Adipocyte (in vitro differentiated cells): ENCODE measurements around the gene C16orf95.

Experiments used
- DNase-seq: peaks from one replicate; pipeline ENCODE4 v3.0.0-alpha.2; 2015; ENCODE audit warnings: low read depth
- H3K27me3 ChIP-seq: replicated peaks from 2 replicates; pipeline ENCODE4 v1.7.0; 2013; ENCODE audit warnings: mild to moderate bottlenecking, low read length, moderate library complexity; ENCODE audit not compliant: control insufficient read depth, insufficient read depth
- H3K36me3 ChIP-seq: 2 replicates; pipeline ENCODE4 v1.7.0; 2013; ENCODE audit warnings: low read length, mild to moderate bottlenecking, moderate library complexity; ENCODE audit not compliant: control insufficient read depth, insufficient read depth, severe bottlenecking
- H3K4me1 ChIP-seq: 2 replicates; pipeline ENCODE4 v1.7.0; 2013; ENCODE audit warnings: mild to moderate bottlenecking, low read length, moderate library complexity; ENCODE audit not compliant: control insufficient read depth, insufficient read depth
- H3K4me3 ChIP-seq: 2 replicates; pipeline ENCODE4 v1.7.0; 2013; ENCODE audit warnings: mild to moderate bottlenecking, low read length, moderate library complexity
- H3K9ac ChIP-seq: 2 replicates; pipeline ENCODE4 v1.7.0; 2013; ENCODE audit warnings: mild to moderate bottlenecking, low read length, moderate library complexity
- H3K9me3 ChIP-seq: 2 replicates; pipeline ENCODE4 v1.7.0; 2013; ENCODE audit warnings: mild to moderate bottlenecking, low read length, moderate library complexity; ENCODE audit not compliant: control insufficient read depth

The C16orf95 gene

DNA sequence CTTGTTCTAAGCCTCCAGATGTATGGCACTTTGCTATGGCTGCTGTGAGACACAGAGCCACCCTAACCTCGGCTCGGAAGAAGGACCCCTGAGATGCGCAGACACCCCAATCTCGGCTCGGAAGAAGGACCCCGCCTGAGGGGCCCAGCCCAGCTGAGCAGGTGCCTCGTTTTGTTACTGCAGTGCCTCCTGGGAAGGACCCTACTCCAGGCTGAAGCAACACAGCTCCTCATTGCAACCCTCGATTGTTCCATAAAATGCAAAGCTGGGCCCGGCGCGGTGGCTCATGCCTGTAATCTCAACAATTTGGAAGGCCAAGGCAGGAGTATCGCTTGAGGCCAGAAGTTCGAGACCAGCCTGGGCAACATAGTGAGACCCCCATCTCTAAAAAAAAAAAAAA is 61.3 kb downstream of the C16orf95 start:
- no peak overlapping the region for H3K9ac ChIP-seq
- no peaks in the 10 kb centered on the region for H3K36me3 ChIP-seq
- H3K9me3 ChIP-seq: no peaks in the 10 kb centered on the region
- H3K27me3 ChIP-seq: no peaks in the 10 kb centered on the region
- H3K4me3 ChIP-seq: no peak overlapping the region
- no peaks in the 10 kb centered on the region for H3K4me1 ChIP-seq
- no peak for DNase-seq

DNA sequence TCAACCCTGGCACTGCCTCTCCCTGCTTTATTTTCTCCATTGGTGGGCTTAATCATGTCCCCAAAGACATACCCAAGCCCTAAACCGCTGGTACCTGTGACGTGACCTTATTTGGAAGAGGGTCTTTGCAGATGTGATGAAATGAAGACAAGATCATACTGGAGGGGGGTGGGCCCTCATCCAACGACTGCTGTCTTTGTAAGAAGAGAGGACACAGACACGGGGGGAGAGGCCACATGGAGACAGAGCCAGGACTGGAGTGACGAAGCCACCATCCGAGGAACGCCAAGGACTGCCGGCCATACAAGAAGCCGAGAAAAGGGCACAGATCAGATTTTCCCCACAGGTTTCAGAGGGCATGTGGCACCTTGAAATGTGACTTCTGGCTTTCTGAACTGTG is 62.5 kb downstream of the C16orf95 start:
- no peaks in the 10 kb centered on the region for H3K9me3 ChIP-seq
- H3K27me3 ChIP-seq: no peaks in the 10 kb centered on the region
- H3K36me3 ChIP-seq: no peaks in the 10 kb centered on the region
- H3K4me1 ChIP-seq: no peaks in the 10 kb centered on the region
- DNase-seq: no peak
- no peak overlapping the region for H3K9ac ChIP-seq
- H3K4me3 ChIP-seq: no peak overlapping the region

DNA sequence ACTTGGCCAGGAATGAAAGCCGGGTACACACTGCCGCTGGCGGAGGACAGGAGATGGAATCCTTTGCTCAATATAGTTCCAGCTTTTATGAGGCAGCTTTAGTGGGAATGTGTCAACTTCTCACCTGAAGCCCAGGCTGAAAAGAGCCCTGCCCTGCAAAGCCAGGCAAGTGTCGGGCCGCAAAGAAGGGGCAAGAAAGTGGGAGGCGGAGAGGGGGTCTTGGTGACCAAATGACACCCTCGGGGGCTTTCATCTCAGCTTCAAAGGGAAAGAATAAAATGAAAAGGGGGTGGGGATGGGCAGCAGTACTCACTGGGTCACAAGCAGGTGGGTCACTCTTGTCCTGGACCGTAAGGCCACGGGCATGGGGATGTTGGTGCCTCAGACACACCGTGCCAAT is 62.9 kb downstream of the C16orf95 start:
- no peaks in the 10 kb centered on the region for H3K27me3 ChIP-seq
- no peaks in the 10 kb centered on the region for H3K9me3 ChIP-seq
- H3K9ac ChIP-seq: no peak overlapping the region
- H3K4me3 ChIP-seq: no peak overlapping the region
- no peaks in the 10 kb centered on the region for H3K36me3 ChIP-seq
- no peaks in the 10 kb centered on the region for H3K4me1 ChIP-seq
- DNase-seq: no peak

DNA sequence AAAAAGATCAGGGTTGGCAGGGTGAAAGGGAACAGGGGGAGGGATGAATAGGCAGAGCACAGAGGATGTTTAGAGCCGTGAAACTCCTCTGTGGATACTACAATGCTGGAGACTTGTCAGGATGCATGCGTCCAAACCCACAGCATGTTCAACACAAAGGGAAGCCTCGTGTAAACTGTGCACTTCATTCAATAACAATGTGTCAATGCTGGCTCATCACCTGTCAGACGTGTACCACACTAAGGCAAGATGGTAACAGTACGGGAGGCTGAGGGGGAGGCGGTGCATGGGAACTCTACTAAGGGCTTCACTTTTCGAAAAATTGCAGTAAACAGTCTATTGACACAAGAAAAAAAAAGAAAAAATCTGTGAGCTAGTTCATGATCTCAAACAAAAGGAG is 63.7 kb downstream of the C16orf95 start:
- Histone ChIP-seq H3K9ac (no peak overlapping the region), H3K9me3 (no peaks in the 10 kb centered on the region), H3K4me3 (no peak overlapping the region), H3K27me3 (no peaks in the 10 kb centered on the region), H3K4me1 (no peaks in the 10 kb centered on the region), H3K36me3 (no peaks in the 10 kb centered on the region)
- no peak for DNase-seq
